Measurements from ENCODE around the gene IL10RB. TPM values are rescaled to one million over a fixed set of nuclear protein-coding genes. Genes with fewer than 3 reads are reported as not detected.
"Not testable (repeated sequence)": the region's sequence is repeated elsewhere in the genome, so short reads cannot be mapped to it uniquely, and the experiment has no call there.

The IL10RB gene
- polyA plus RNA-seq, 1 donor (not counting 4 experiments of a cell fraction or from before 2014, with no cell fraction given), result 19.6 TPM

DNA sequence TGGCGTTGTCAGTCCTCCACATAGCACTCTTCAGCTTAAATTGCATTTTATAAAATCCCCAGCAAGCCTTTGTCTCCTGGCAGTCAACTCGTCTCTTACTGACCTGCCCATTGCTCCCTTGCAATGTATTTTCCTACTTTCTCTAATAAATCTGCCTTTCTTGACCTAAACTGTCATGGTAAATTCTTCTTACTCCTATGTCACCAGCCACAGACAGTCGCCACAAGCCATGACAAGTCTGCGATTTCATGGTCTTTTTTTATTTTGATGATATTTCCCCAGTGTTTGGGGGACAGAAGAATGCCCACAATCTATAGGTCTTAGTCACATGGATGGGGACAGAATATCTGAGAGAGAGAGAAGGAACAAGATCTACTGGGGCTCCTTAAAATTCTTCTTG lies 28.0 kb upstream of the IL10RB start:
- FAIRE-seq, result no peak
- dilution Hi-C loops (cut with MboI; ENCODE audit: extremely low pct_ligation_motif_present, low sequenced_read_pairs), result no loop called here
- Histone ChIP-seq H4K20me1 (ENCODE audit: control insufficient read depth, extremely low read depth, insufficient read depth, low read length) (no peaks in the 10 kb centered on the region), H3K79me2 (ENCODE audit: control insufficient read depth, insufficient read depth, low read length) (peaks cover 2% of the 10 kb centered on the region), H3K4me3 (ENCODE audit: control insufficient read depth in 2 of 3, extremely low read depth in 1 of 3, insufficient read depth in 2 of 3, low read depth in 1 of 3, low read length in 3 of 3) (no peak overlapping the region), H3K9me1 (ENCODE audit: control insufficient read depth, extremely low read depth, insufficient read depth, low read length) (no peaks in the 10 kb centered on the region), H3K9ac (ENCODE audit: control insufficient read depth, extremely low read depth, insufficient read depth, low read length) (no peak overlapping the region), H3K27ac (ENCODE audit: control insufficient read depth, insufficient read depth, low read length) (no peak overlapping the region), H3K27me3 (ENCODE audit: control insufficient read depth, extremely low read depth, insufficient read depth, low read length) (no peaks in the 10 kb centered on the region), H3K36me3 (ENCODE audit: control insufficient read depth in 2 of 2, extremely low read depth in 1 of 2, insufficient read depth in 2 of 2, low read length in 2 of 2) (no peaks in the 10 kb centered on the region), H2AFZ (ENCODE audit: control insufficient read depth, low read length) (no peak overlapping the region), H3K9me3 (ENCODE audit: control insufficient read depth, low read depth, low read length) (no peaks in the 10 kb centered on the region), H3K4me1 (ENCODE audit: control insufficient read depth, extremely low read depth, insufficient read depth, low read length) (peaks cover 11% of the 10 kb centered on the region), H3K4me2 (ENCODE audit: control insufficient read depth, extremely low read depth, insufficient read depth, low read depth, low read length) (peak overlapping the region; percentile 46)
- DNase-seq (ENCODE audit: low read depth, low spot score), result no peak
- TF ChIP-seq, protein P1, sequence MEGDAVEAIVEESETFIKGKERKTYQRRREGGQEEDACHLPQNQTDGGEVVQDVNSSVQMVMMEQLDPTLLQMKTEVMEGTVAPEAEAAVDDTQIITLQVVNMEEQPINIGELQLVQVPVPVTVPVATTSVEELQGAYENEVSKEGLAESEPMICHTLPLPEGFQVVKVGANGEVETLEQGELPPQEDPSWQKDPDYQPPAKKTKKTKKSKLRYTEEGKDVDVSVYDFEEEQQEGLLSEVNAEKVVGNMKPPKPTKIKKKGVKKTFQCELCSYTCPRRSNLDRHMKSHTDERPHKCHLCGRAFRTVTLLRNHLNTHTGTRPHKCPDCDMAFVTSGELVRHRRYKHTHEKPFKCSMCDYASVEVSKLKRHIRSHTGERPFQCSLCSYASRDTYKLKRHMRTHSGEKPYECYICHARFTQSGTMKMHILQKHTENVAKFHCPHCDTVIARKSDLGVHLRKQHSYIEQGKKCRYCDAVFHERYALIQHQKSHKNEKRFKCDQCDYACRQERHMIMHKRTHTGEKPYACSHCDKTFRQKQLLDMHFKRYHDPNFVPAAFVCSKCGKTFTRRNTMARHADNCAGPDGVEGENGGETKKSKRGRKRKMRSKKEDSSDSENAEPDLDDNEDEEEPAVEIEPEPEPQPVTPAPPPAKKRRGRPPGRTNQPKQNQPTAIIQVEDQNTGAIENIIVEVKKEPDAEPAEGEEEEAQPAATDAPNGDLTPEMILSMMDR (optimal IDR thresholded peaks at IDR 0.05 in 1 of 3, IDR thresholded peaks at IDR 0.05 in 1 of 3, conservative IDR thresholded peaks at IDR 0.05 in 1 of 3; ENCODE audit: extremely low read depth in 1 of 3, insufficient read depth in 2 of 3, low read length in 3 of 3), result no peak
- no peak for TF ChIP-seq EZH2 (IDR thresholded peaks at IDR 0.05; ENCODE audit: low read length)

DNA sequence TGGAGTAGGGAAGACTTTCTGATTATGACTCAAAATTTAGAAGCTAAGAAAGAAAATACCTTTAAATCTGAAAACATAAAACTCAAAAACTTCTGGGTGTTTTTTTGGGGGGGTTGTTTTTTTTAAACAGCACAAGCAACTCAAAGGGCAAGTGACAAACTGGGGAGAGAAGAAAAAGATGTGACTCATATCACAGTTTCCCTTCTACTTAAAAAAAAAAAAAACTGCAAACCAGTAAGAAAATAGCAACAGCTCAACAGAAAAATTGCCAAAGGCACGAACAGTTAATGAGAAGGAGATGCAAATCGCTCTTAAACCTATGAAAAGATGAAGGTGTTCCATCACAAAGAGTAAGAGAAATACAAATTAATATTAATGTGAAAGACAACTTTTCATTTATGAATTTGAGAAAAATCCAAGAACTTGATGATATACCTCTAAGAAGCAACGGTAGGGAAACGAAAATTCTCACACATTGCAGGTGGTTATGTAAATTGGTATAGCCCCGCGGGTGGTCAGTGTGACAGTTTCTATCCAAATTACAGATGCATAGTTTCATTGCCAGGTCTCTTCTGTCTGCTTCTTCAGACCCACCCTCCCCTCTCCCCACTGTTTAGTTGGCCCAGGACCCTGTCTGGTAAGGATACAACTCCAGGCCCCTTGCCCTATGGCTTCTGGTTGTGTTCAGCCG lies 27.5 kb upstream of the IL10RB start:
- no peak overlapping the region for H3K9ac ChIP-seq (ENCODE audit: control insufficient read depth, extremely low read depth, insufficient read depth, low read length)
- no peak for TF ChIP-seq EZH2 (IDR thresholded peaks at IDR 0.05; ENCODE audit: low read length)
- TF ChIP-seq, protein P1 (optimal IDR thresholded peaks at IDR 0.05 in 1 of 3, IDR thresholded peaks at IDR 0.05 in 1 of 3, conservative IDR thresholded peaks at IDR 0.05 in 1 of 3; ENCODE audit: extremely low read depth in 1 of 3, insufficient read depth in 2 of 3, low read length in 3 of 3), result no peak
- H3K36me3 ChIP-seq (ENCODE audit: control insufficient read depth in 2 of 2, extremely low read depth in 1 of 2, insufficient read depth in 2 of 2, low read length in 2 of 2), result no peaks in the 10 kb centered on the region
- FAIRE-seq (no peak), DNase-seq (ENCODE audit: low read depth, low spot score) (no peak)
- peaks cover 11% of the 10 kb centered on the region for H3K4me1 ChIP-seq (ENCODE audit: control insufficient read depth, extremely low read depth, insufficient read depth, low read length)
- H3K79me2 ChIP-seq (ENCODE audit: control insufficient read depth, insufficient read depth, low read length), result peaks cover 2% of the 10 kb centered on the region
- dilution Hi-C loops (cut with MboI; ENCODE audit: extremely low pct_ligation_motif_present, low sequenced_read_pairs), result no loop called here
- H3K27ac ChIP-seq (ENCODE audit: control insufficient read depth, insufficient read depth, low read length), result no peak overlapping the region
- no peaks in the 10 kb centered on the region for H3K27me3 ChIP-seq (ENCODE audit: control insufficient read depth, extremely low read depth, insufficient read depth, low read length)
- no peak overlapping the region for H2AFZ ChIP-seq (ENCODE audit: control insufficient read depth, low read length)
- H3K4me3 ChIP-seq (ENCODE audit: control insufficient read depth in 2 of 3, extremely low read depth in 1 of 3, insufficient read depth in 2 of 3, low read depth in 1 of 3, low read length in 3 of 3), result no peak overlapping the region
- H4K20me1 ChIP-seq (ENCODE audit: control insufficient read depth, extremely low read depth, insufficient read depth, low read length), result no peaks in the 10 kb centered on the region
- no peaks in the 10 kb centered on the region for H3K9me3 ChIP-seq (ENCODE audit: control insufficient read depth, low read depth, low read length)
- H3K9me1 ChIP-seq (ENCODE audit: control insufficient read depth, extremely low read depth, insufficient read depth, low read length), result no peaks in the 10 kb centered on the region
- H3K4me2 ChIP-seq (ENCODE audit: control insufficient read depth, extremely low read depth, insufficient read depth, low read depth, low read length), result no peak overlapping the region

DNA sequence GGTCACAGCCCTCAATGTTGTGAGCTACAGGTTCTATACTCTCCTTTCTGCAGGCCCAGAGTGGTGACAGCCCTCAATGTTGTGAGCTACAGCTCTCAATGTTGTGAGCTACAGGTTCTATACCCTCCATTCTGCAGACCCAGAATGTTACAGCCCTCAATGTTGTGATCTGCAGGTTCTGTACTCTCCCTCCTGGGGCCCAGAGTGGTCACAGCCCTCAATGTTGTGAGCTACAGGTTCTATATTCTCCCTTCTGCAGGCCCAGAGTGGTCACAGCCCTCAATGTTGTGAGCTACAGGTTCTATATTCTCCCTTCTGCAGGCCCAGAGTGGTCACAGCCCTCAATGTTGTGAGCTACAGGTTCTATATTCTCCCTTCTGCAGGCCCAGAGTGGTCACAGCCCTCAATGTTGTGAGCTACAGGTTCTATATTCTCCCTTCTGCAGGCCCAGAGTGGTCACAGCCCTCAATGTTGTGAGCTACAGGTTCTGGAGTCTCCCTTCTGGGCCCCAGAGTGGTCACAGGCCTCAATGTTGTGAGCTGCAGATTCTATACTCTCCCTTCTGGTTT lies 26.5 kb upstream of the IL10RB start:
- H3K36me3 ChIP-seq (ENCODE audit: control insufficient read depth in 2 of 2, extremely low read depth in 1 of 2, insufficient read depth in 2 of 2, low read length in 2 of 2); H3K9me1 ChIP-seq (ENCODE audit: control insufficient read depth, extremely low read depth, insufficient read depth, low read length); dilution Hi-C loops (cut with MboI; ENCODE audit: extremely low pct_ligation_motif_present, low sequenced_read_pairs); H3K27me3 ChIP-seq (ENCODE audit: control insufficient read depth, extremely low read depth, insufficient read depth, low read length); FAIRE-seq; H4K20me1 ChIP-seq (ENCODE audit: control insufficient read depth, extremely low read depth, insufficient read depth, low read length); H3K27ac ChIP-seq (ENCODE audit: control insufficient read depth, insufficient read depth, low read length); H3K9ac ChIP-seq (ENCODE audit: control insufficient read depth, extremely low read depth, insufficient read depth, low read length); DNase-seq (ENCODE audit: low read depth, low spot score); H3K4me2 ChIP-seq (ENCODE audit: control insufficient read depth, extremely low read depth, insufficient read depth, low read depth, low read length); H2AFZ ChIP-seq (ENCODE audit: control insufficient read depth, low read length); H3K4me3 ChIP-seq (ENCODE audit: control insufficient read depth in 2 of 3, extremely low read depth in 1 of 3, insufficient read depth in 2 of 3, low read depth in 1 of 3, low read length in 3 of 3); H3K9me3 ChIP-seq (ENCODE audit: control insufficient read depth, low read depth, low read length); H3K79me2 ChIP-seq (ENCODE audit: control insufficient read depth, insufficient read depth, low read length): not testable (repeated sequence)
- peaks cover 11% of the 10 kb centered on the region for H3K4me1 ChIP-seq (ENCODE audit: control insufficient read depth, extremely low read depth, insufficient read depth, low read length)
